RWPE2 (cell line): ENCODE results near the gene CCDC61.

Source experiments
- ATAC-seq: fragments of 200-7000 bp; cut with Tn5 transposase; 3 replicates; pipeline ENCODE4 v1.9.1; 2021; ENCODE audit warnings: low read depth
- DNase-seq: peaks from one replicate; pipeline ENCODE4 v3.0.0-alpha.2; 2020; ENCODE audit warnings: low spot score
- H3K27ac ChIP-seq: fragments of 450-650 bp; 2 replicates; pipeline ENCODE4 v1.5.1; 2017; ENCODE audit warnings: mild to moderate bottlenecking; ENCODE audit not compliant: poor library complexity, severe bottlenecking
- H3K27me3 ChIP-seq: fragments of 250-450 bp; sonication (Bioruptor Pico); 2 replicates; pipeline ENCODE4 v1.5.1; 2021; ENCODE audit warnings: mild to moderate bottlenecking, moderate library complexity; ENCODE audit not compliant: insufficient read depth, poor library complexity, severe bottlenecking
- H3K36me3 ChIP-seq: fragments of 250-450 bp; sonication (Bioruptor Pico); 2 replicates; pipeline ENCODE4 v1.5.1; 2020; ENCODE audit warnings: low read depth, mild to moderate bottlenecking, moderate library complexity
- H3K4me1 ChIP-seq: fragments of 250-450 bp; sonication (Bioruptor Pico); 2 replicates; pipeline ENCODE4 v1.5.1; 2021; ENCODE audit warnings: mild to moderate bottlenecking, moderate library complexity; ENCODE audit not compliant: insufficient read depth, poor library complexity, severe bottlenecking
- H3K4me3 ChIP-seq: fragments of 250-450 bp; sonication (Bioruptor Pico); 2 replicates; pipeline ENCODE4 v1.5.1; 2021; ENCODE audit warnings: mild to moderate bottlenecking, moderate library complexity; ENCODE audit not compliant: severe bottlenecking
- H3K9me3 ChIP-seq: fragments of 250-450 bp; sonication (Bioruptor Pico); 2 replicates; pipeline ENCODE4 v1.5.1; 2021; ENCODE audit warnings: mild to moderate bottlenecking, moderate library complexity; ENCODE audit not compliant: severe bottlenecking
- CTCF ChIP-seq: fragments of 450-650 bp; IDR thresholded peaks from one replicate; pipeline ENCODE4 v1.5.1; 2017; ENCODE audit warnings: mild to moderate bottlenecking, moderate library complexity; ENCODE audit not compliant: poor library complexity, severe bottlenecking

CCDC61 gene

GRCh38 chr19:46042252-46042883, 47.1 kb downstream of the CCDC61 start:
- peaks cover 26% of the 10 kb centered on the region for H3K27me3 ChIP-seq
- DNase-seq (no peak), ATAC-seq (no peak)
- H3K4me3 ChIP-seq: no peak overlapping the region
- TF ChIP-seq CTCF: no peak
- no peak overlapping the region for H3K27ac ChIP-seq
- no peaks in the 10 kb centered on the region for H3K4me1 ChIP-seq
- no peaks in the 10 kb centered on the region for H3K9me3 ChIP-seq
- no peaks in the 10 kb centered on the region for H3K36me3 ChIP-seq

DNA sequence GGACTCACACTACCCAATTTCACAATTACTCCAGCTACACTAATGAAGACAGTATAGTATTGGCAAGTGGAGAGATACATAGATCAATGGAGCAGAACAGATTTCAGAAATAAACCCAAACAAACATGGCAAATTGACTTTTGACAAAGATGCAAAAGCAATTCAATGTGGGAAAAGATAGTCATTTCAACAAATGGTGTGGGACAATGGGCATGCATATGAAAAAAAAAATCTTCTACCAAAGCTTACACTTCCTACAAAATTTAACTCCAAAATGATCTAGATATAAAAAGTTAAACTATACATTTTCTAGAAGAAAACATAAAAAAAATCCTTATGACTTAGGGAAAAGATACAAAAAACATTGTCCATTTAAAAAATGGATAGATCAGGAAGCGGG, 48.3 kb downstream of the CCDC61 start:
- peaks cover 29% of the 10 kb centered on the region for H3K27me3 ChIP-seq

DNA sequence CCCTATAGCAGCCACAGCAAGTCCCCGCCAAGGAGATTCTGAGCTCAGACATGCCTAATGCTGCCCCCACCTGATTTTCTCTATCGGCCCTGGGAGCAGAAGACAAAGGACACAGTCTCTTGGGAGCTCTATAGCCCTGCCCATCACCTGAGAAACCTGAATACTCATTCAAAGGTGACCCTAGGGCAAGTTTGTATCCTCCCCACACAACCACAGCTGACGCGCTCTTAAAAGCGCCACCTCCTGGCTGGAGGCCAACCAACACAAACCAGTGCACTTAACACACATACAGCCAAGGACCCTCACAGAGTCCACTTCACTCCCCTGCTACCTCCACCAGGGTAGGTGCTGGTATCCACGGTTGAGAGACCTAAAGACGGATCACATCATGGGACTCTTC, 54.3 kb downstream of the CCDC61 start:
- ATAC-seq: no peak
- Histone ChIP-seq H3K4me3 (no peak overlapping the region), H3K27me3 (peaks cover 3% of the 10 kb centered on the region)

More for the DNA sequence above, 48.3 kb downstream of the CCDC61 start:
- H3K27ac ChIP-seq: no peak overlapping the region
- H3K36me3 ChIP-seq: no peaks in the 10 kb centered on the region
- ATAC-seq (no peak), DNase-seq (no peak)
- H3K4me1 ChIP-seq: no peaks in the 10 kb centered on the region
- no peak for TF ChIP-seq CTCF
- H3K4me3 ChIP-seq: no peak overlapping the region
- H3K9me3 ChIP-seq: no peaks in the 10 kb centered on the region

DNA sequence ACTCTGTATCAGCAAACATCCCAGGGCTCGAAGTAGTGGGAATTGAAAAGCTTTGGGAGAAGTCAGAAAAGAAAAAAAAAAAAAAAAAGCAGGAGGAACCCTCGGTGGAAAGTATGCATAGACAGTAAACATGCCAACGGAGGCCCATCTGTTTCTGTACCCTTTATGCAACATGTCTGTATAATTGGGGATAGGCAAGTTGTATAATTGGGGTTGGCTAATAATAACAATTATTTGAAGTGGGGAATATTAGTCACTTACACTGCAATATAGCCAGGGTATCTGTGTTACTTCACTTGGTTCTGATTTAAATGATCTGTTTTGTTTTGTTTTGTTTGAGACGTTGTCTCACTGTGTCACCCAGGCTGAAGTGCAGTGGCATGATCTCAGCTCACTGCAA, 57.6 kb downstream of the CCDC61 start:
- Histone ChIP-seq H3K27me3 (no peaks in the 10 kb centered on the region), H3K4me1 (peaks cover 12% of the 10 kb centered on the region), H3K27ac (no peak overlapping the region), H3K36me3 (no peaks in the 10 kb centered on the region), H3K4me3 (no peak overlapping the region), H3K9me3 (no peaks in the 10 kb centered on the region)
- ATAC-seq (no peak), DNase-seq (no peak)
- TF ChIP-seq CTCF: no peak

More for the DNA sequence above, 54.3 kb downstream of the CCDC61 start:
- DNase-seq: no peak
- Histone ChIP-seq H3K36me3 (no peaks in the 10 kb centered on the region), H3K9me3 (no peaks in the 10 kb centered on the region), H3K4me1 (no peaks in the 10 kb centered on the region), H3K27ac (no peak overlapping the region)
- peak; percentile 22 for TF ChIP-seq CTCF

GRCh38 chr19:46056536-46056935, 61.3 kb downstream of the CCDC61 start:
- Histone ChIP-seq H3K27me3 (no peaks in the 10 kb centered on the region), H3K4me1 (peaks cover 12% of the 10 kb centered on the region), H3K27ac (peak overlapping the region; percentile 42), H3K9me3 (no peaks in the 10 kb centered on the region), H3K36me3 (no peaks in the 10 kb centered on the region), H3K4me3 (no peak overlapping the region)
- DNase-seq (no peak), ATAC-seq (peak; percentile 92)
- no peak for TF ChIP-seq CTCF
